ENCODE data around the gene NTNG2. TPM values are rescaled to one million over a fixed set of nuclear protein-coding genes. Genes with fewer than 3 reads are reported as not detected.

Gene NTNG2
- total and polyA plus RNA-seq, 9 of the 15 experiments (the other 6 are each of a cell fraction or from before 2014, with no cell fraction given), result 0.01 to 0.11 (median 0.09) TPM; not detected in 6

GRCh38 chr9:132160802-132161742 lies 786 bp upstream of the NTNG2 start:
- ChIA-PET CTCF (ENCODE audit: low intra/inter-chr PET ratio) (no interaction called here), POLR2A (no interaction called here)
- H4K20me1 ChIP-seq (replicated peaks; ENCODE audit: control insufficient read depth, insufficient read depth, low read length), result peaks cover 9% of the 10 kb centered on the region; the same call in 1 of the 2 replicates
- H3K4me3 ChIP-seq, result no peak overlapping the region
- DNase-seq (ENCODE audit: extremely low read depth in 1 of 4, low spot score in 3 of 4) (no peak), FAIRE-seq (no peak), ATAC-seq (no peak)
- peaks cover 35 to 78% of the 10 kb centered on the region in 2 experiments for H3K27me3 ChIP-seq (ENCODE audit: control insufficient read depth in 2 of 2, insufficient read depth in 2 of 2, low read length in 2 of 2)
- no peaks in the 10 kb centered on the region for H3K36me3 ChIP-seq (ENCODE audit: control insufficient read depth, insufficient read depth, low read length)
- H3K4me2 ChIP-seq (ENCODE audit: insufficient read depth, low read length), result no peak overlapping the region
- H3K9ac ChIP-seq (ENCODE audit: insufficient read depth in 1 of 2, low read depth in 2 of 2, low read length in 2 of 2), result no peak overlapping the region
- intact Hi-C loops (cut with micrococcal nuclease) (no loop called here), in situ Hi-C loops (cut with MboI) (no loop called here)
- H3K27ac ChIP-seq (ENCODE audit: extremely low read depth, low read depth, low read length), result no peak overlapping the region
- 16% methylated on average over 14 of the region's 50 CpGs for WGBS (ENCODE audit: insufficient coverage, low coverage, missing lambda C conversion rate)
- no TSS peak for BruUV-seq (replicated peaks)
- H3K9me3 ChIP-seq (replicated peaks; ENCODE audit: control insufficient read depth, insufficient read depth, low read depth, low read length), result no peaks in the 10 kb centered on the region
- no peak for TF ChIP-seq TEAD1 (CRISPR knock-in tag; IDR thresholded peaks at IDR 0.05)
- peak; percentile 62 for TF ChIP-seq GABPA (tag; conservative IDR thresholded peaks at IDR 0.05; ENCODE audit: low read depth)
- peak; percentile 58 for TF ChIP-seq CREM (IDR thresholded peaks at IDR 0.05; ENCODE audit: low read depth)
- TF ChIP-seq PURB (CRISPR knock-in tag; IDR thresholded peaks at IDR 0.05; ENCODE audit: low read depth), result no peak
- no peaks in the 10 kb centered on the region for H3K79me2 ChIP-seq (ENCODE audit: control insufficient read depth, insufficient read depth, low read length)
- no peaks in the 10 kb centered on the region for H3K9me1 ChIP-seq (ENCODE audit: control insufficient read depth, insufficient read depth, low read length)
- H2AFZ ChIP-seq (ENCODE audit: low read depth, low read length), result no peak overlapping the region
- H3K4me1 ChIP-seq (replicated peaks in 1 of 2; ENCODE audit: control insufficient read depth in 2 of 2, insufficient read depth in 2 of 2, low read length in 2 of 2), result peaks cover 0 to 29% of the 10 kb centered on the region in 2 experiments; a peak in 2 of 5 replicates
